ENCODE data around the gene ATP13A5.
A peak's percentile ranks its signal among the peaks of the same experiment; 100 is the strongest.

The ATP13A5 gene

GRCh38 chr3:193345431-193345830, 33.1 kb downstream of the ATP13A5 start:
- DNase-seq (ENCODE audit: low read depth), result no peak

- no peak for DNase-seq (ENCODE audit: low read depth)
Observed at GRCh38 chr3:193344486-193344885, 34.1 kb downstream of the ATP13A5 start.

GRCh38 chr3:193343726-193344222, 34.8 kb downstream of the ATP13A5 start:
- no peak for DNase-seq (ENCODE audit: low read depth)

GRCh38 chr3:193342551-193342950, 36.0 kb downstream of the ATP13A5 start:
- DNase-seq (ENCODE audit: low read depth), result no peak

- DNase-seq (ENCODE audit: low read depth), result peak; percentile 18
Observed at GRCh38 chr3:193335031-193335430, 43.5 kb downstream of the ATP13A5 start.

GRCh38 chr3:193333229-193333628, 45.3 kb downstream of the ATP13A5 start:
- no peak for DNase-seq (ENCODE audit: low read depth)

- DNase-seq (ENCODE audit: low read depth), result no peak
Observed at GRCh38 chr3:193330555-193331204, 47.9 kb downstream of the ATP13A5 start.

GRCh38 chr3:193317682-193318300, 60.8 kb downstream of the ATP13A5 start:
- DNase-seq (ENCODE audit: low read depth), result no peak

GRCh38 chr3:193314161-193314560, 64.4 kb downstream of the ATP13A5 start:
- peak; percentile 22 for DNase-seq (ENCODE audit: low read depth)

GRCh38 chr3:193313061-193313958, 65.2 kb downstream of the ATP13A5 start:
- no peak for DNase-seq (ENCODE audit: low read depth)

GRCh38 chr3:193310914-193311723, 67.4 kb downstream of the ATP13A5 start:
- DNase-seq (ENCODE audit: low read depth), result no peak

- DNase-seq (ENCODE audit: low read depth), result no peak
Observed at GRCh38 chr3:193305356-193305755, 73.2 kb downstream of the ATP13A5 start.

- peak; percentile 65 for DNase-seq (ENCODE audit: low read depth)
Observed at GRCh38 chr3:193301433-193301832, 77.1 kb downstream of the ATP13A5 start.

GRCh38 chr3:193297421-193297820, 81.1 kb downstream of the ATP13A5 start:
- DNase-seq (ENCODE audit: low read depth), result peak; percentile 72

- no peak for DNase-seq (ENCODE audit: low read depth)
Observed at GRCh38 chr3:193295985-193296384, 82.6 kb downstream of the ATP13A5 start.

- no peak for DNase-seq (ENCODE audit: low read depth)
Observed at GRCh38 chr3:193292386-193292785, 86.2 kb downstream of the ATP13A5 start.

- DNase-seq (ENCODE audit: low read depth), result no peak
Observed at GRCh38 chr3:193271101-193271840, 107.3 kb downstream of the ATP13A5 start.

- DNase-seq (ENCODE audit: low read depth), result no peak
Observed at GRCh38 chr3:193270451-193270850, 108.1 kb downstream of the ATP13A5 start.

- no peak for DNase-seq (ENCODE audit: low read depth)
Observed at GRCh38 chr3:193269343-193270028, 109.1 kb downstream of the ATP13A5 start.

- DNase-seq (ENCODE audit: low read depth), result peak; percentile 8
Observed at GRCh38 chr3:193262707-193263106, 115.8 kb downstream of the ATP13A5 start.

Measured in ELR (cell line).